Measurements from ENCODE around the gene HBZ. TPM values are rescaled to one million over a fixed set of nuclear protein-coding genes. Genes with fewer than 3 reads are reported as not detected.

The HBZ gene
- total RNA-seq, 1 donor from 2014 or later = not detected

- ATAC-seq (ENCODE audit: low read depth) (no peak), DNase-seq (no peak)
- Mint-ChIP-seq H3K4me3 (no peak overlapping the region), H3K27ac (no peak overlapping the region), H3K9me3 (no peaks in the 10 kb centered on the region), H3K27me3 (peaks cover 11% of the 10 kb centered on the region), H3K4me1 (peaks cover 10% of the 10 kb centered on the region), H3K36me3 (ENCODE audit: low read depth) (peaks cover 7% of the 10 kb centered on the region)
- ChIA-PET CTCF (interaction anchor here (1.0 kb wide), 1 partner anchor 17 kb away, joined by 3 read pairs; no protein-coding TSS in a partner anchor), POLR2A (interaction anchor here (1.6 kb wide), 1 partner anchor 47 kb away, joined by 4 read pairs; no protein-coding TSS in a partner anchor)
- intact Hi-C loops (cut with micrococcal nuclease) = loop anchor here (1.0 kb wide), 4 partner anchors 63 to 181 kb away; no protein-coding TSS in a partner anchor
- peak; percentile 84 for TF ChIP-seq CTCF (IDR thresholded peaks at IDR 0.05)
Observed at GRCh38 chr16:181565-182021, 29.1 kb downstream of the HBZ start.

DNA sequence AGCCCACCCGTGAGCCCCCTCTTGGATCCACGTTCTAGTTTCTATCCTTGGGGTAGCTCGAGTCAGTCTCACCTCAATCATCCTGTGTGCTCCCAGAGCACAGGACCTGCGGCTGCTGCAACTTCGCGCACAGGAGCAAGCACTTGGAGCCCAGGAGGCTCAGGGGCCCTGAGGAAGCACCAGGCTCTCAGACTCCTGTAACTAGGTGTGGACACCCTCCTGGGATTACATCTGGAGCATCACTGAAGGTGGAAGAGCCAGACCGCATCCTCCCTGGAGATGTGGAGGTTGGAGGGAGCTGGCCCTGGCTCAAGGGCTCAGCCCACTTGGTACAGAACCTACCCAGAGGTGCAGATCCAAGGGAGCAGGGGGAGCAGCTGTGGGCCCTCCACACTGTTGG is 30.6 kb downstream of the HBZ start:
- peaks cover 15% of the 10 kb centered on the region for H3K36me3 Mint-ChIP-seq (ENCODE audit: low read depth)
- no peak for TF ChIP-seq CTCF (IDR thresholded peaks at IDR 0.05)

GRCh38 chr16:185213-185612 is 32.8 kb downstream of the HBZ start:
- no peak overlapping the region for H3K27ac Mint-ChIP-seq
- H3K4me1 Mint-ChIP-seq = peaks cover 4% of the 10 kb centered on the region
- no peak for DNase-seq
- H3K27me3 Mint-ChIP-seq = no peaks in the 10 kb centered on the region
- H3K4me3 Mint-ChIP-seq = no peak overlapping the region
- CTCF ChIA-PET = no interaction called here
- no peak for TF ChIP-seq CTCF (IDR thresholded peaks at IDR 0.05)
- POLR2A ChIA-PET = no interaction called here
- no peaks in the 10 kb centered on the region for H3K9me3 Mint-ChIP-seq
- peaks cover 35% of the 10 kb centered on the region for H3K36me3 Mint-ChIP-seq (ENCODE audit: low read depth)
- no peak for ATAC-seq (ENCODE audit: low read depth)
- intact Hi-C loops (cut with micrococcal nuclease) = no loop called here

More for the DNA sequence above, 30.6 kb downstream of the HBZ start:
- H3K27me3 Mint-ChIP-seq = peaks cover 4% of the 10 kb centered on the region
- DNase-seq = no peak
- no peak overlapping the region for H3K4me3 Mint-ChIP-seq
- H3K9me3 Mint-ChIP-seq = no peaks in the 10 kb centered on the region
- intact Hi-C loops (cut with micrococcal nuclease) = no loop called here
- H3K4me1 Mint-ChIP-seq = peaks cover 8% of the 10 kb centered on the region
- no peak overlapping the region for H3K27ac Mint-ChIP-seq
- ChIA-PET CTCF (no interaction called here), POLR2A (interaction anchor here (0.7 kb wide), 2 partner anchors 293 to 1612 kb away, joined by 4 to 9 read pairs; no protein-coding TSS in a partner anchor)
- ATAC-seq (ENCODE audit: low read depth) = no peak

DNA sequence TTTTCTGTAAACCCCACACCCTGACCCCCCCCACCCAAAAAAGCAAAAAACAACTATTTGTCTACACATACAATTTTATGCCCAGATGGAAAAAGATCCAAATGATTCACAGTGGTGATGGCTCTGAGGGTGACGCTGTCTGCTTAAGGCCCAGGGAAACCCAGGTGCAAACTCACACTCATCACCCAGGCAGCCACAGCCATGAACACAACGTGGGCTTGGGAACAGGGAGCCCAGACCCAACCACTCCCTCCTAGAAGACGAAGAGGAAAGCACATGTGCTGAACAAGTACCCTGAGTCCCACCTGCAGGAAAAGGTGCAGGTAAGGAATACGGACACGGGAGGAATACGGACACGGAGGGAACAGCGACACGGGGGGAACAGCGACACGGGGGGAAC is 33.2 kb downstream of the HBZ start:
- no peak overlapping the region for H3K27ac Mint-ChIP-seq
- no peak overlapping the region for H3K4me3 Mint-ChIP-seq
- peaks cover 4% of the 10 kb centered on the region for H3K4me1 Mint-ChIP-seq
- H3K27me3 Mint-ChIP-seq = no peaks in the 10 kb centered on the region
- POLR2A ChIA-PET = no interaction called here
- no peak for DNase-seq
- no peaks in the 10 kb centered on the region for H3K9me3 Mint-ChIP-seq
- H3K36me3 Mint-ChIP-seq (ENCODE audit: low read depth) = peaks cover 39% of the 10 kb centered on the region
- TF ChIP-seq CTCF (IDR thresholded peaks at IDR 0.05) = no peak
- ATAC-seq (ENCODE audit: low read depth) = no peak
- intact Hi-C loops (cut with micrococcal nuclease) = no loop called here
- CTCF ChIA-PET = no interaction called here

- DNase-seq (no peak), ATAC-seq (ENCODE audit: low read depth) (no peak)
- no peaks in the 10 kb centered on the region for H3K9me3 Mint-ChIP-seq
- intact Hi-C loops (cut with micrococcal nuclease) = no loop called here
- H3K36me3 Mint-ChIP-seq (ENCODE audit: low read depth) = peaks cover 55% of the 10 kb centered on the region
- ChIA-PET POLR2A (no interaction called here), CTCF (interaction anchor here (1.9 kb wide), 1 partner anchor 80 kb away, joined by 5 read pairs; no protein-coding TSS in a partner anchor)
- no peak for TF ChIP-seq CTCF (IDR thresholded peaks at IDR 0.05)
- no peaks in the 10 kb centered on the region for H3K27me3 Mint-ChIP-seq
- no peak overlapping the region for H3K4me3 Mint-ChIP-seq
- no peak overlapping the region for H3K27ac Mint-ChIP-seq
- no peaks in the 10 kb centered on the region for H3K4me1 Mint-ChIP-seq
Observed at GRCh38 chr16:187330-187729, 34.9 kb downstream of the HBZ start.

All from activated B cell treated with CpG ODN at 0.5 μM for 24 hours (primary cell).